HG03139 (cell line): ENCODE data around the gene FANCL.
"Not testable (repeated sequence)": the region's sequence is repeated elsewhere in the genome, so short reads cannot be mapped to it uniquely, and the experiment has no call there.

ENCODE experiments used
- ATAC-seq: cut with Tn5 transposase; IDR thresholded peaks from one replicate; pipeline ENCODE4 v1.9.1; 2021; ENCODE audit not compliant: unreplicated experiment

FANCL gene

DNA sequence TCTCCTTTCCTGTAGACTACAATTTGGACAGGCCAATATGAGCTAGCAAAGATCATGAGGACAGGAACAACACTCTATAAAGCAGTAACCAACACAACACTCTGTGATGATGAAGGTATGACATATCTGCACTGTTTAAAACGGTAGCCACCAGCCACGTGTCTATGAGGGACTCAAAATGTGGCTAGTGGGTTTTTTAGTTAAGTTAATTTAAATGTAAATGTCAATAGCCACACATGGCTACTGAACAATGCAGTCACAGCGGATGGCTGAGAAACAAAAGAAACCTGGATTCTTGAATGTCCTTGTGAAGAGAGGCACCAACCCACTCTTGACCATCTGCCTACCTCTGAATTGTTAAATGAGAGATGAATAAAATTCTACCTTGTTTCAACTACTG, 33.9 kb downstream of the FANCL start:
- no peak for ATAC-seq

DNA sequence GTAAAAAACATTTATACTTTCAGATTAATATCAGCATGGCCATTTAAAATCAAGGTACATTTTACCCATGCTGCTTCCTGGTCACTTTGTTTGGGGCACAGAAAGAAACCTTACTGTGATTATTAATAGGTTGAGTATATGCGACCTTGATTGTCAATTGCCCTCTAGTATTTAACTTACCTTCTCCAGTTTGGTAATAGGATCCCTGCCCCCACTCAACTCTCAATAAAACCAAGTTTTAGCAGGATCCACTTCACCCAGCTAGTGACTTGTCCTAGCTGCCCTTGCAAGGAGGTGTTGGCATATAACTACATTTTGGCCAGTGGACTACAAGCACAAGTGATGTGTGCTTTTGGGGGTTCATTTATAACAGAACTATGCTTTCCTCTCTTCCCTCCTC, 34.3 kb downstream of the FANCL start:
- no peak for ATAC-seq

DNA sequence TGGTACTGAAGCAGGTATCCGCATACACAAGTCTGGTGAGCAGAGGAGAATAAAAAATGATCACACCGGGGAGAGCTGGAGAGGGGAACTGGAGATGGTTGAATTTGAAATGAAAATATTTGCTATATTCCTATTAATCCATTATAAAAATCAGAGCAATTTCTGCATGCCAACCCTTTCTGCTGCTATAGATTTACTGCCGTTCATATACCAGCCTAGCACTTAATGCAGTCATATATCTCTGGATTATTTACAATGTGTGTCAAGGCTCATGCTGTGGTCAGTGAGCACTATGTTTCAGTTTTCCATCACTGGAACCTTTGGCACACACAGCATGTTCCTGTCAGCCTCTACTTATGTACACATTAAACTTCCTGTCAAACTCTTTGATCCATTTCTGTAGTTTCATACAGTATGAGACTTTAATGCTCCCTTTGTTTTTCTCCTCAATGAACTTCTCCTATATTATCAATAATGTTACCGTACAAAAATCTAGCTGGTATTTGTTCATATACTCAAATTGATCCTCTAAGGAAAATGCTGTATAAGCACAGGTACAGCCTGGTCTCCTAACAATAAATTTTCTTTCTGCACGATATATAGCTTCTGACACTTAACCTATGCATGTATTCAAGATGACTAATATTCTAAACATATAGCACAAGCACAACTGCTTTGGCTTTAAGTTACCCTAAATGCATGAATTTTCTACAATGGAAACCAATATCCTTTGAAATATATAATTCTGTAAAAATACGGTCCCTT, 36.7 kb downstream of the FANCL start:
- ATAC-seq = no peak

DNA sequence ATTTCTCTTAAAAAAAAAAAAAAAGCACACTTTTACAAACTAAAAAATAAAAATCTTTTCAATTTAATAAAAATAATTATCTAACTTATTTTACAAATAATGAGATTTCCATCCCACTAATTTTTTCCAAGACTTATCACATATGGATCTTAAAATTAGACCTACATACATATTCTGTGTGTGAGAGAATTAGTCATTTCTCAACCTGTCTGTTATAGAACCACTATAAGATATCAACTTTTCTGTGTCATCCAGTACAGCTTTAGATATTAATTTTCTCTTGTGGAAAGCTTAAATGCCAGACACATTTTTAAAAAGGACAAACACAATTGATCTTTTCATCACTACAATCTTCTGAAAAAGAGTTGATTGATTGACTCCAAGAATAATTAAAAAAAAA, 38.1 kb downstream of the FANCL start:
- no peak for ATAC-seq

DNA sequence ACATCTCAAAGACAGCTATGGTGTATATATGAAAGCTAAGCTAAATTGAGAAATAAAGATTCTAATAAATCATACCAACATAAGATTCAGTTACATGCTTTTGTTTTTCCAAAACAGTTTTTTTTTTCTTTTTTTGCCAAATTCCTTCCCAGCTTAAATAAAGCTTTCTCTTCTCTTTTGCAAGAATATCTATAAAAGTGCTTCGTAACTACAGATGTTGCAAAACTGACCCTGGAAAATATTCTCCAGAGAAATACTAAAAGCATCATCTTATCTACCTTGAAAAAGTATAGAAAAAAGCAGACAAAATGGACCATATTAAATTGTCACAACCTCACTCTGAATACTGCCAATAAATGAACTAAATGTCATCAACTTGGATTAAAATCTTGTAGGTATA, 38.7 kb downstream of the FANCL start:
- ATAC-seq = no peak

DNA sequence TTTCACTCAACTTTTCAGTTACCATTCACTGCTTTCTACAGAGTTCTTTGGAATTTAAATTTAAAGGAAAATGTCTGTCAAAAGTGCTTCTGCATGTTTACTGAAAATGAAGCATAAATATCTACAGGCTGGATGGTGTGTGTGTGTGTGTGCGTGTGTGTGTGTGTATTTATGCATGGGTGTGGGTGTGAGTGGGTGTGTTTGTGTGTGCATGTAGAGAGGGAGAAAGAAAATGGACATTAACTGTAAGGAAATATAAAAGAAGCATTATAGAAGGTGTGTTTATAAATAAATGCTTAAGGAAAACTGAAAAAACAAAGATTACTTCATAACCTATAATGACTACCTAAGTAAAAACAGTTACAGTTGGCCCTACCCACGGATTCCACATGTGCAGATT, 43.2 kb downstream of the FANCL start:
- ATAC-seq = no peak

DNA sequence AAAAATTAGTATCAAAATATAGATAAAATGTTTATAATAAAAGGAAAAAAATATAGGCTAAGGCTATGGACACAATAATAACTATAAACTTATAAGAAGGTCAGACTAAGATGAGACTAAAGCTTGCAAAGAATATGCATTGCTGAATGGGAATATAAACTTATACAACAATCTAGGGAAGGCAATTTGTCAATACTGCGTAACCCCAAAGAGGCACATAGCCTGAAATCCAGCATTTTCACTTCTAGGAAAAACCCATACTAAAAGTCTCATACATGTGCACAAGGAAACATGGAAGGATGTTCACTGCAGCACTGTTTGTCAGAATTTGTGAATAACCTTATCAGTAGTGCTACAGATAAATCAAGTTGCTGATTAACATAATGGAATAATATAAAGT, 45.5 kb downstream of the FANCL start:
- no peak for ATAC-seq

DNA sequence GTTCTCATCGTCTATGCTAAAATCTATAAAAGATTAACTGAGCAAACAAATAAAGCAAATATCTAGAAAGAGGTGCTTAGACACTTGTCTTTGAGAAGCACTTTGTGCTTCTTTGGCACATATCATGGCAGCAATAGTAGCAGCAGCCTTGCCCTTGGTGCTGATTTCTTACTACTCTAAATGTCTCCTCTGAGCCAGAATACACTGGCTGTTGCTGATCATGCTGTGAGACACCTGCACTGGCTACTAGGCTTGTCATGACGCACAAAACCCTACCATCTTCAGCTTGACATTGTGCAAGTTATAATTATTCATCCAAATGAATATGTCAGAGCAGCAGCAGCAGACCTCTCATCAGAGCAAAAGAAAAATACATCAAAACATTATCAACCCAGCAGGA, 46.7 kb downstream of the FANCL start:
- ATAC-seq = no peak

DNA sequence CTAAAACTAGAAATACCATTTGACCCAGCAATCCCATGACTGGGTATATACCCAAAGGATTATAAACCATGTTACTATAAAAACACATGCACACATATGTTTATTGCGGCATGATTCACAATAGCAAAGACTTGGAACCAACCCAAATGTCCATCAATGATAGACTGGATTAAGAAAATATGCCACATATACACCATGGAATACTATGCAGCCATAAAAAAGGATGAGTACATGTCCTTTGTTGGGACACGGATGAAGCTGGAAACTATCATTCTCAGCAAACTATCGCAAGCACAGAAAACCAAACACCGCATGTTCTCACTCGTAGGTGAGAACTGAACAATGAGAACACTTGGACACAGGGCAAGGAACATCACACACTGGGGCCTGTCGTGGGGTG, 54.1 kb downstream of the FANCL start:
- not testable (repeated sequence) for ATAC-seq

DNA sequence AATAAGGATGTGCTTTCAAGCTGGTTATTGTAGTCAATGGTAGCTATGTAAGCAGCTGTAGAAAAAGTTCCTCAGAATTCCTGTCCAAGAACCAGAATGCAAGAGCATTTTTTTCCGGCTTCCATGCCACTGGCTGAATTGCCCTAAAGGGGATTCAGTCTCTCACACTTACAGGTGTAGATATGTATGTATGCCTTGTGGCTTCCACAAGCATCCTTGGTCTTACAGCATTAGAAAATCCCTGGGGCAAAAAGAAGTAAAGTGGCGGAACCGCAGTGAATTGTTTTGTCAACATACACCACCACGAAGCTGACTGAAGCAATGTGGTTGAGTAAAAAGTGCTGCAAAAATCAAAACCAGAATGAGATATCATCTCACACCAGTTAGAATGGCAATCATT, 54.6 kb downstream of the FANCL start:
- no peak for ATAC-seq

DNA sequence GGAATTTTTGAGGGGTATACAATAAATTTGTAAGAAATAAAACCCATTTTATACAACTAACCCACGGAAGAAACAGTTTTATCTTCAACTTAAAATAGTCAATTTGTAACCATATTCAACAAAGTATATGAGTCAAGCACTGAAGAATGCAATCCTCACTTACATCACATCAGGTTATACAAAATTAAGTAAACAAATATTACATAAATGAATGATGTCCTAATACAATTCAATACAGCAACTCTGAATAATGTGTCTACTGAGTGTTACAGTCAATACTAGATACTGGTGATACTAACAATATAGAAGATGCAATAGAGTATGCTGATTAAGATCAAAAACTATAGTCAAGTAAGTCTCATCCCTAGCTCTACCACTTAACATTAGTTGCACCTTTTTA, 58.6 kb downstream of the FANCL start:
- ATAC-seq = no peak

DNA sequence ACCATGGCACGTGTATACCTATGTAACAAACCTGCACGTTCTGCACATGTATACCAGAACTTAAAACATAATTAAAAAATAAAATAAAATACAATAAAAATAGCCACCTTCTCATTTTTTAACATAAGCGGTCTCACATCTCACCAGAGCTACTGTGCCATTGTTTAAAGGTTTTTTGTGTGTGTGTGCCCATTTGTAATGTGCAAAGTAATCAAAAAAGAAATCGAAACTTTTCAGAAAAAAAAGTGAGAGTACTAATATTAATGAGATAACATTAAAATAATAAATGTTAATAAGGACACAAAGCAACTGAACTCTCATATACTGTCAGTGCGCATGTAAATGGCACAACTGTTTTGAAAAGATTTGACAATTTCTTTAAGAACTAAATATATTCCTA, 60.5 kb downstream of the FANCL start:
- ATAC-seq = no peak

DNA sequence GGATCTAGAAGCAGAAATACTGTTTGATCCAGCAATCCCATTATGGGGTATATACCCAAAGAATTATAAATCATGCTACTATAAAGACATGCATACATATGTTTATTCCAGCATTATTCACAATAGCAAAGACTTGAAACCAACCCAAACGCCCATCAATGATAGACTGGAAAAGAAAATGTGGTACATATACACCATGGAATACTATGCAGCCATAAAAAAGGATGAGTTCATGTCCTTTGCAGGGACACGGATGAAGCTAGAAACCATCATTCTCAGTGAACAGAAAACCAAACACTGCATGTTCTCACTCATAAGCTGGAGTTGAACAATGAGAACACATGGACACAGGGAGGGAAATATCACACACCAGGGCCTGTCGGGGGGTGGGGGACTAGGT, 61.0 kb downstream of the FANCL start:
- not testable (repeated sequence) for ATAC-seq

DNA sequence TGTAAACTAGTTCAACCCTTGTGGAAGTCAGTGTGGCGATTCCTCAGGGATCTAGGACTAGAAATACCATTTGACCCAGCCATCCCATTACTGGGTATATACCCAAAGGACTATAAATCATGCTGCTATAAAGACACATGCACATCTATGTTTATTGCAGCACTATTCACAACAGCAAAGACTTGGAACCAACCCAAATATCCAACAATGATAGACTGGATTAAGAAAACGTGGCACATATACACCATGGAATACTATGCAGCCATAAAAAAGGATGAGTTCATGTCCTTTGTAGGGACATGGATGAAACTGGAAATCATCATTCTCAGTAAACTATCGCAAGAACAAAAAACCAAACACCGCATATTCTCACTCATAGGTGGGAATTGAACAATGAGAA, 63.9 kb downstream of the FANCL start:
- ATAC-seq = not testable (repeated sequence)

DNA sequence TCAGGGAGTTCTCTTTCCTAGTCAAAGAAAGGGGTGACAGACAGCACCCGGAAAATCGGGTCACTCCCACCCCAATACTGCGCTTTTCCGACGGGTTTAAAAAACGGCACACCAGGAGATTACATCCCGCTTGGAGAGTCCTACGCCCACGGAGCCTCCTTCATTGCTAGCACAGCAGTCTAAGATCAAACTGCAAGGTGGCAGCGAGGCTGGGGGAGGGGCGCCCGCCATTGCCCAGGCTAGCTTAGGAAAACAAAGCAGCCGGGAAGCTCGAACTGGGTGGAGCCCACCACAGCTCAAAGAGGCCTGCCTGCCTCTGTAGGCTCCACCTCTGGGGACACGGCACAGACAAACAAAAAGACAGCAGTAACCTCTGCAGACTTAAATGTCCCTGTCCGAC, 69.3 kb downstream of the FANCL start:
- ATAC-seq = not testable (repeated sequence)

DNA sequence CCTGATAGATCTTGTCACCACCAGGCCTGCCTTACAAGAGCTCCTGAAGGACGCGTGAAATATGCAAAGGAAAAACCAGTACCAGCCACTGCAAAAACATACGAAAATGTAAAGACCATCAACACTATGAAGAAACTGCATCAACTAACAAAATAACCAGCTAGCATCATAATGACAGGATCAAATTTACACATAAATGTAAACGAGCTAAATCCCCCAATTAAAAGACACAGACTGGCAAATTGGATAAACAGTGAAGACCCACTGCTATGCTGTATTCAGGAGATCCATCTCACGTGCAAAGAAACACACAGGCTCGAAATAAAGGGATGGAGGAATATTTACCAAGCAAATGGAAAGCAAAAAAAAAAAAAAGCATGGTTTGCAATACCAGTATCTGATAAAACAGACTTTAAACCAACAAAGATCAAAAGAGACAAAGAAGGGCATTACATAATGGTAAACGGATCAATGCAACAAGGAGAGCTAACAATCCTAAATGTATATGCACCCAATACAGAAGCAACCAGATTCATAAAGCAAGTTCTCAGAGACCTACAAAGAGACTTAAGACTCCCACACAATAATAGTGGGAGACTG, 70.7 kb downstream of the FANCL start:
- ATAC-seq = not testable (repeated sequence)

DNA sequence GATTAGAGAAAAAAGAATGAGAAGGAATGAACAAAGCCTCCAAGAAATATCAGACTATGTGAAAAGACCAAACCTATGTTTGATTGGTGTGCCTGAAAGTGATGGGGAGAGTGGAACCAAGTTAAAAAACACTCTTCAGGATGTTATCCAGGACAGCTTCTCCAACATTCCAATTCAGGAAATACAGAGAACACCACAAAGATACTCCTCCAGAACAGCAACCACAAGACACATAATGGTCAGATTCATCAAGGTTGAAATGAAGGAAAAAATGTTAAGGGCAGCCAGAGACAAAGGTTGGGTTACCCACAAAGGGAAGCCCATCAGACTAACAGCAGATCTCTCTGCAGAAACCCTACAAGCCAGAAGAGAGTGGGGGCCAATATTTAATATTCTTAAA, 71.3 kb downstream of the FANCL start:
- ATAC-seq = not testable (repeated sequence)

DNA sequence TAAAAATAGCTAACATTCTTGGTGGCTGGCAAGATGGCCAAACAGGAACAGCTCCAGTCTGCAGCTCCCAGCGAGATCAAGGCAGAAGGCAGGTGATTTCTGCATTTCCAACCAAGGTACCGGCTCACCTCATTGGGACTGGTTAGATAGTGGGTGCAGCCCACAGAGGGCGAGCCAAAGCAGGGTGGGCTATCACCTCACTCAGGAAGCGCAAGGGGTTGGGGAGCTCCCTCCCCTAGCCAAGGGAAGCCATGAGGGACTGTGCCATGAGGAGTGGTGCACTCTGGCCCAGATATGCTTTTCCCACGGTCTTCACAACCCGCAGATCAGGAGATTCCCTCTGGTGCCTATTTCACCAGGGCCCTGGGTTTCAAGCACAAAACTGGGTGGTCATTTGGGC, 73.0 kb downstream of the FANCL start:
- not testable (repeated sequence) for ATAC-seq

DNA sequence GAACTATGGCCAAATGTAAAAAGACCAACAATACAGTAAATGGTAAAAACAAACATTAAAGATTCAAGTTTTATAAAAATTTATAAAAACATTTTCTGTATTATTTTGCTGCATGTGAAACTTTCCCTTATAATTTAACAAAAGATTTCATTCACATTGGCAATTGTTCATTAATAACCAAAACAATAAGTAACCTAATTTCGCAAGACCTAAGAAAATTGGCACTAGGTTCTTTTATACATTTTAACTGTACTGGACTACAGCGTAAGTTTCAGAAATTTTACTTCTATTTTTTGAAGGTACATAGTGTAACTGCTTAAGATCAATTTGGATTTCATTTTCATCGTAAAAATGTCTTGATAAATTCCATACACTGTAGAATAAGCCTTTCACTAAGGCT, 77.2 kb downstream of the FANCL start:
- no peak for ATAC-seq

DNA sequence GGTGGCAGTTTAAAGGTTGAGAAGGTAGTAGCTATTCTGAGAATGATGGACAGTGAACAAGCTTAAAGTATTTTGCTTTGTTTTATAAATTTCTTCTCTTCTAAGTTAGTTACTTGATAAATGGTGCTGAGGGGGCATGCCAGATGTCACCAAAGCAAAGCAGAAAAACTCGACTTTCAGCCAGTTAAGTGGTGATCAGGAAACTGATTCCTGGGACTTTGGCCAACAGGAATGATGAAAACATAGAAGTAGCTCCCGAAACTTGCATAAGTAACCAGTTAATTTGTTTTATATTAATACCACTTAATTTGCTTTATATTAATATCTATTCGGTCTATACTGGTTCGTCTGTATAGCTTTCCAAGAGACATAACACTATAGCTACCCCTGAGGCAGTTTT, 82.6 kb downstream of the FANCL start:
- ATAC-seq = no peak

DNA sequence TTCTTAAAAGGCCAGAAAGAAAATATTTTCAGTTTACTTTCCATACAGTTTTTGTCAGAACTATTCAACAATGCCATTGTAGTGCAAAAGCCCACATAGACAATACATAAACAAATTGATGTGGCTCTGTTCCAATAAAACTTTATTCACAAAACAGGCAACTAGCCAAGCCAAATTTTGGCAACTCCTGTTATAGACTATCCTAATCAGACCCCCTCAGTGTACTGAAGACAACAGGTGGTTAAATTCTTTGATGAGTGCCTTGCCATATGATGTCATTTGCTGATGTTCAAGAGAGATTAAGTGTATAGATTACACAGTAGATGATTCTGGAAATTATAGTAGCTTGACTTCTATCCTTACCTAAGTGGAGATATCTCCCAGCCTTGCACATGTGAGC, 83.4 kb downstream of the FANCL start:
- ATAC-seq = no peak

DNA sequence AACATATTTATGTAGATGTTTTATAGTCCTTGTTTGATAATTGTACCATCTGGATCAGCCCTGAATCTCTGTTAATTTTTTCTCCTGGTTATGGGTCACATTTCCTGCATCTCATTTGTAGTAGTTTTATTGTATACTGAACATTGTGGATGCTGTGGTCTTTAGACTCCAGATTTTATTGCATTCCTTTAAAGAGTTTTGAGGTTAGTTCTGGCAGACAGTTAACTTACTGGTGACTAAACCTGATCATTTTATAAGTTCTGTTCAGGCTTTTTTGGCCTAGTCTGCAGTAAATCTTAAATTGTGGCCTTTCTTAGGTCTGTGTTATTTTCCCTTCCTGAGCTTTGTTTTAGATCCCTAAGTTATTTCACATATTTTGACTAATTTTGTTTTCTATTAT, 84.3 kb downstream of the FANCL start:
- ATAC-seq = no peak
